HFFc6 (cell line): ENCODE results near the gene CD52. TPM values are rescaled to one million over a fixed set of nuclear protein-coding genes. Genes with fewer than 3 reads are reported as not detected.

Experiments used
- DNase-seq: peaks from one replicate; pipeline ENCODE4 v3.0.0-alpha.2; 2018
- H3K27ac Mint-ChIP-seq: 2 replicates; pipeline ENCODE4 v1.8.0; 2020; ENCODE audit warnings: mild to moderate bottlenecking, mixed read lengths
- H3K27me3 Mint-ChIP-seq: 2 replicates; pipeline ENCODE4 v1.8.0; 2021; ENCODE audit warnings: mild to moderate bottlenecking, moderate library complexity, mixed read lengths; ENCODE audit not compliant: insufficient read depth
- H3K36me3 Mint-ChIP-seq: 2 replicates; pipeline ENCODE4 v1.8.0; 2021; ENCODE audit warnings: low read depth, mixed read lengths
- H3K4me1 Mint-ChIP-seq: 2 replicates; pipeline ENCODE4 v1.8.0; 2020; ENCODE audit warnings: low read depth, mixed read lengths
- H3K4me3 Mint-ChIP-seq: 2 replicates; pipeline ENCODE4 v1.8.0; 2020; ENCODE audit warnings: mild to moderate bottlenecking, moderate library complexity, mixed read lengths
- H3K9me3 Mint-ChIP-seq: 2 replicates; pipeline ENCODE4 v1.8.0; 2020; ENCODE audit warnings: mild to moderate bottlenecking, mixed read lengths
- total RNA-seq, 6 experiments: library from RNA; stranded (reverse); fragmentation: NEBNext Ultra II Directional; extraction: Animal tissue kit (Norgen Biotek cat#: 25700); gene quantifications; 2 replicates in 1 of 6; 3 replicates in 5 of 6; pipeline ENCODE4 v1.2.3, GENCODE V29; 2021
- TF ChIP-seq, protein P1 (sequence below): fragments of 200-600 bp; sonication (generic); IDR thresholded peaks from 2 replicates; pipeline ENCODE4 v1.5.0; 2021; ENCODE audit warnings: antibody characterized with exemption, mild to moderate bottlenecking

CD52 gene
- total RNA-seq, 6 experiments from 2014 or later, result not detected

DNA sequence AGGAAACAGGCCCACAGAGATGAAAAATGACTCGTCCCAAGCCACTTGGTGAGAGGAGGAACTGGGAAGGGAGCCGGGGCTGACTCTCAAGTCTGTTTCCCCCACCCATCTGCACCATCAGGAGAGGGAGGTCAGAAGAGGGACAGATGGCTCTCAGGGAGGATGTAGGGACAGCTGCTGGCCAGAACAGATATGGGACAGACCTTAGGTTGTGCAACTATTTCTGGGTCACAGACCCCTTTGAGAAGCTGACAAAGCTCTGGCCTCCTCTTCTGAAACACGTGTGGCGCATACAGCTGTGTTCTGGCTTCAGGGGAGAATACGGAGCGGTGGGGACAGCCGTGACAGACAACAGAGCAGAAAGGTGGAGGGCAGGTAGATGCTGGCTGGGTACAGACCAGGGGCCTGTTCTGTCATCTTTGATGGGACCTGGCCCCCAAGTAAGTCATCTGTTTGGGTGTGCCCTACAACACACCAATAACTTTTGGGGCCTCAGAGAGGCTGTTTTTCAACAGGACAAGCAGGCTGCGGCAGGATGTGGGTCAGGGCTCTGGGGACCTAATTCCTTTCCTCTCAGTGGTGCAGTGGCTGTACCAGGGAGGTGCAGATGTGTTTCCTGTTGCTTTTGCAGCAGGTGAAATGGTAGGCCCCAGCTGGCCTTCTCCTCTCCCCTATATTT is 30.6 kb upstream of the CD52 start:
- H3K4me3 Mint-ChIP-seq, result no peak overlapping the region
- TF ChIP-seq, protein P1, sequence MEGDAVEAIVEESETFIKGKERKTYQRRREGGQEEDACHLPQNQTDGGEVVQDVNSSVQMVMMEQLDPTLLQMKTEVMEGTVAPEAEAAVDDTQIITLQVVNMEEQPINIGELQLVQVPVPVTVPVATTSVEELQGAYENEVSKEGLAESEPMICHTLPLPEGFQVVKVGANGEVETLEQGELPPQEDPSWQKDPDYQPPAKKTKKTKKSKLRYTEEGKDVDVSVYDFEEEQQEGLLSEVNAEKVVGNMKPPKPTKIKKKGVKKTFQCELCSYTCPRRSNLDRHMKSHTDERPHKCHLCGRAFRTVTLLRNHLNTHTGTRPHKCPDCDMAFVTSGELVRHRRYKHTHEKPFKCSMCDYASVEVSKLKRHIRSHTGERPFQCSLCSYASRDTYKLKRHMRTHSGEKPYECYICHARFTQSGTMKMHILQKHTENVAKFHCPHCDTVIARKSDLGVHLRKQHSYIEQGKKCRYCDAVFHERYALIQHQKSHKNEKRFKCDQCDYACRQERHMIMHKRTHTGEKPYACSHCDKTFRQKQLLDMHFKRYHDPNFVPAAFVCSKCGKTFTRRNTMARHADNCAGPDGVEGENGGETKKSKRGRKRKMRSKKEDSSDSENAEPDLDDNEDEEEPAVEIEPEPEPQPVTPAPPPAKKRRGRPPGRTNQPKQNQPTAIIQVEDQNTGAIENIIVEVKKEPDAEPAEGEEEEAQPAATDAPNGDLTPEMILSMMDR, result no peak
- H3K9me3 Mint-ChIP-seq, result no peaks in the 10 kb centered on the region
- peak overlapping the region; percentile 13 for H3K27ac Mint-ChIP-seq
- peaks cover 2% of the 10 kb centered on the region for H3K27me3 Mint-ChIP-seq
- no peak for DNase-seq
- no peaks in the 10 kb centered on the region; the same call in 1 of the 2 replicates for H3K36me3 Mint-ChIP-seq
- H3K4me1 Mint-ChIP-seq, result peaks cover 57% of the 10 kb centered on the region

DNA sequence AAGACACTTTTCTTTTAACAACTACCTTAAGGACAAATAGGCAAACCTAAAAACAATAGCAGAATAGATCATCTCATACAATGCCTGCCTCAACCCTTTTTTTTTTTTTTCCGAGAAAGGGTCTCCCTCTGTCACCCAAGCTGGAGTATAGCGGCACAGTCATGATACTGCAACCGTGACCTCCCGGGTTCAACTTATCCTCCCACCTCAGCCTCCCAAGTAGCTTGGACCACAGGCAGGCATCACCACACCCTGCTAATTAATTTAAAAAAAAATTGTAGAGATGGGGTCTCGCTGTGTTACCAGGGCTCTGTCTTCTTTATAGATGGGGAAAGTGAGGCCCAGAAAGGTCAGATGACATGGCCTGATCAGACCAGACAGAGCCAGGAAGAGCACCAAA is 29.9 kb upstream of the CD52 start:
- Mint-ChIP-seq H3K36me3 (no peaks in the 10 kb centered on the region; the same call in 1 of the 2 replicates), H3K4me3 (no peak overlapping the region), H3K27ac (no peak overlapping the region), H3K9me3 (no peaks in the 10 kb centered on the region), H3K4me1 (peaks cover 51% of the 10 kb centered on the region), H3K27me3 (peaks cover 2% of the 10 kb centered on the region)
- TF ChIP-seq, protein P1, result no peak
- no peak for DNase-seq

DNA sequence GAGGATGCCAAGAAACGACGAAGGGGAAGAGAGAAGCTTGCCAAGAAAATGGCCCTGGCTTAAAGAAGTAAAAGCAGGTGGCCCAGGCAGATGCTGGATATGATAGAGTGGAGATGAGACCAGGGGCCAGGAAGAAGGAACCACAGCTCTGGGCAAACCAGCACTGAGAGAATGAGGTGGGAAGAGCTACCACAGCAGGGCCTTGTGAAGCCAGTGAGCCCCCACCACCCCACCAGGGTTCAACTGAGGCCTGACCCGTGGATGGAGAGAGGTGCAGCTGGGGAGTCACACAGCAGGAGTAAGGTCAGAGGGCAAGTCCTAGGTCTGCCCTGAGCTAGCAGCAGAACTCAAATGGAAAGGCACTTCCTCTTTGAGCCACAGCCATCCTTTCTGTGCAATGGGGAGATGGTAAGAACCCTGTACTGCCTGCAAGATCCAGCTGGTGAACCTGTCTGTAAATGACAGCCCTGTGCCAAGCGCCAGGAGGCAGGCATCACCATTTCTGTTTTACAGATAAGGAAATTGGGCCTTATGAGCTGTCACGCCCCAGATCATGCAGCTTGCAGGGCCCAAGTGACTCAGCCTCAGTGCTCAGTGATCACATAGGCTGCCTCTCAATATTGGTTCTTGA is 29.3 kb upstream of the CD52 start:
- no peak overlapping the region for H3K4me3 Mint-ChIP-seq
- no peak for DNase-seq
- H3K27me3 Mint-ChIP-seq, result peaks cover 2% of the 10 kb centered on the region
- H3K36me3 Mint-ChIP-seq, result no peaks in the 10 kb centered on the region; the same call in 1 of the 2 replicates
- no peak overlapping the region for H3K27ac Mint-ChIP-seq
- H3K4me1 Mint-ChIP-seq, result peaks cover 45% of the 10 kb centered on the region
- no peaks in the 10 kb centered on the region for H3K9me3 Mint-ChIP-seq
- TF ChIP-seq, protein P1, result no peak

DNA sequence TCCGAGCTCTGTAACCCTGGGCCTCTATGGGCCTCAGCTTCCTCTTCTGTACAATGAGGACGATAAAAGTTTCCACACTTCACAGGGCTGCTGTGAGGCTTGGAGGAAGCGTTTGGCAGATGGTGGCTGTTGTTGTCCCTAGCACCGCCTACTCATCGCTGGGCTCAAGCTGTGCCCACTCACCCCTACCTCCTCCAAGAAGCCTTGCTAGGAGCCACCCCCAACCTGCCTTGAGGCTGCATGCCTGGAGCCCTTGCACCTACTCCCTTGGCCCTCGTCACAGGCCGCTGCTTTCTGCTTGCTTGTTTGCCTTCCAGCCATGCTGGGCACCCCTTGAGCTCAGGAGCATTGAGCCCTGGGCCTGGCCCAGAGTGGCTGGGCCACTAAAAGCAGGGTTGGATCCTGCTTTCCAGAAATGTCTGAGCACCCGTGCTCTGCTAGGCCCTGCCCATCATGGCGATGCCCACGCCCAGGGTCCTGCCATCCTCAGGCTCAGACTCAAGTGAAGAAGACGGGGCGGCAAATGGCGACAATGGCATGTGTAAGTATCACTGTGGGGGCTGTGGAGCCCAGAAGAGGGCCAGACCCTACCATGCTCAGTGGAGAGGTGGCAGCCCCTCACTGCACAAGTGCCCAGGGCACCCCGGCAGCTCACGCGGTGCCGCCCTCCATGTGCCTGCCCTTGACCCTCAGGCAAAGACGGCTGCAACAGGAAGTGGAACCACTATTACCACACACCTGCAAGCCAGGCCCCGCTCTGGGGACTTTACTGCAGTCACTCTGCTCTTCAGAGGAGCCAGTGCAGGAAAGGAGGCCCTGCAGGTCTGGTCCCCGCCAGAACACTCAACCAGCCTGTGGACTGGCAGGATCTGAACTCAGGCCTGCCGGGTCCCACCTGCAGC is 28.3 kb upstream of the CD52 start:
- TF ChIP-seq, protein P1, result no peak
- Mint-ChIP-seq H3K27ac (no peak overlapping the region), H3K36me3 (no peaks in the 10 kb centered on the region), H3K4me3 (no peak overlapping the region), H3K27me3 (peaks cover 2% of the 10 kb centered on the region), H3K9me3 (no peaks in the 10 kb centered on the region), H3K4me1 (peaks cover 35% of the 10 kb centered on the region)
- no peak for DNase-seq

DNA sequence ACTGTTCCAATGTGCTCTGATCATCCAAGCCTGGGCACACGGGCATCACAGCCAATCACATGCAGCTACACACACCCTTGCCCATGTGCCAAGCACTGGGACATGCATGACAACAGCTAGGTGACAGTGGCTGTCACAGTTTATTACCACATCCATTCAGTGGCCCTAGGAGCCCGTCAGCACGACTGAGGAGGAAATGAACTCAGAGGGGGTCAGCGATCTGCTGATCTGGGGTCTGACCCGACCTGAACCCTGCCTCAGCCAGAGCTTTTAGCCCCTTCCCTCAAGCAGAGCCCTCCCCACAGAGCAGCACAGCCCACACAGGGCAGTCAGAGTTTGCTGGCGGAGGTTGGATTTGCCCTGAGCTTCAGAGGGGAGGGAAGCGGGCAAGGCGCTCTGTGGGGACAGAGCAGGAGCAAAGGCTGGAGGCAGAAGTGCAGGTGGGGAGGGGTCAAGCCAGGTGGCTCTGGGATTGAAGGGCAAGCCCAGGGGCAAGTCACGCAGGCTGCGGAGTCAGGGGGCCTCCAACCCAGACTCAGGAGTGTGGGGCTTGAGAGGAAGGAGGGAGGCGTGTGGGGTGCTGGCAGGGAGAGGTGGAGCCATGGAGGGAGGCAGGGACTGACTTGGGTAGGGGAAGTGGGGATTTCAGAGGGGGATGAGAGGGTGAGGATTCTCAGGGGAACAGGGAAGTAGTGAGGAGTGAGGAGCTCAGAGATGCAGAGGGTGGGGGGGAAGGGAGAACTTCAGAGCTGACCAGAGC is 27.5 kb upstream of the CD52 start:
- DNase-seq, result no peak
- H3K4me3 Mint-ChIP-seq, result no peak overlapping the region
- no peak overlapping the region for H3K27ac Mint-ChIP-seq
- H3K9me3 Mint-ChIP-seq, result no peaks in the 10 kb centered on the region
- H3K27me3 Mint-ChIP-seq, result peaks cover 2% of the 10 kb centered on the region
- peaks cover 26% of the 10 kb centered on the region for H3K4me1 Mint-ChIP-seq
- TF ChIP-seq, protein P1, result no peak
- no peaks in the 10 kb centered on the region for H3K36me3 Mint-ChIP-seq
